ENCODE measurements around the gene FAM13A. TPM values are rescaled to one million over a fixed set of nuclear protein-coding genes. Genes with fewer than 3 reads are reported as not detected.

FAM13A gene
- total and polyA plus RNA-seq, 2 of the 4 experiments (the other 2 are of a cell fraction): 13.1 to 22.0 TPM

DNA sequence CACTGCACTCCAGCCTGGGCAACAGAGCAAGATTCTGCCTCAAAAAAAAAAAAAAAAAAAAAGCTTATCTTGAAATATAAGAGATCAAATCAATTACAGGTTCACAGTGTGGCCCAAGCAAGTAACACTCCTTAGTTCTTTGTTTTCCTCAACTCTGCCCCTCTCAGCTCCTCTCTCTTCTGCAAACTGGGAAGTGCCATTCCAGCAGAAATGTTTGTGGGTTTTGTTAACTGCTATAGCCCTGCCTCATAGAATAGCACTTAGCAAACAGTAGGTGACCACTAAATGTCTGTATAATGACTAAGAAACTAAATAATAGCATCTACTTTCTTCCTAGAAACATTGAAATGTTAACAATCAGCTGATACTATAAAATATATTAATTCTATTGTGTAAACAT is 199.4 kb downstream of the FAM13A start:
- Histone ChIP-seq H2BK15ac (ENCODE audit: low read depth, low read length) (no peak overlapping the region), H3K4me3 (ENCODE audit: insufficient read depth, low read depth, low read length) (no peak overlapping the region), H3K56ac (ENCODE audit: extremely low read depth, insufficient read depth, low read length) (no peak overlapping the region), H3K4me2 (ENCODE audit: low read depth, low read length) (no peak overlapping the region), H3K79me1 (ENCODE audit: low read depth in 1 of 2, low read length in 2 of 2) (no peaks in the 10 kb centered on the region), H2AFZ (replicated peaks; ENCODE audit: low read length, poor library complexity) (no peak overlapping the region), H3K36me3 (ENCODE audit: control insufficient read depth, insufficient read depth, low read length) (no peaks in the 10 kb centered on the region), H2BK5ac (ENCODE audit: low read depth, low read length, poor library complexity, severe bottlenecking) (no peak overlapping the region), H3K27ac (ENCODE audit: insufficient read depth, low read length) (no peak overlapping the region), H4K8ac (ENCODE audit: low read depth in 2 of 2, low read length in 2 of 2) (no peak overlapping the region), H2AK9ac (replicated peaks; ENCODE audit: low read depth, low read length, poor library complexity) (no peak overlapping the region), H2BK20ac (ENCODE audit: low read depth, low read length) (no peak overlapping the region), H4K91ac (ENCODE audit: insufficient read depth, low read depth, low read length) (no peak overlapping the region), H3K14ac (replicated peaks; ENCODE audit: low read depth, low read length) (no peak overlapping the region), H4K20me1 (ENCODE audit: insufficient read depth, low read length) (no peaks in the 10 kb centered on the region), H3K18ac (ENCODE audit: low read depth, low read length) (no peak overlapping the region), H2BK120ac (ENCODE audit: low read depth, low read length) (no peak overlapping the region), H2AK5ac (ENCODE audit: low read depth, low read length) (no peak overlapping the region), H3K23ac (ENCODE audit: low read depth, low read length) (no peak overlapping the region), H3K27me3 (ENCODE audit: control insufficient read depth, insufficient read depth, low read length) (no peaks in the 10 kb centered on the region), H3K9me1 (ENCODE audit: insufficient read depth, low read length) (no peaks in the 10 kb centered on the region; the same call in 1 of the 2 replicates), H4K5ac (ENCODE audit: low read depth, low read length) (no peak overlapping the region), H3K4ac (ENCODE audit: low read depth, low read length) (no peak overlapping the region), H3K9ac (ENCODE audit: low read depth, low read length) (no peak overlapping the region), H3K9me3 (ENCODE audit: control insufficient read depth, insufficient read depth, low read length) (no peaks in the 10 kb centered on the region), H3K4me1 (ENCODE audit: control insufficient read depth, insufficient read depth, low read length) (peaks cover 13% of the 10 kb centered on the region)
- no TSS peak for BruUV-seq (replicated peaks)
- in situ Hi-C loops (cut with MboI; ENCODE audit: low sequenced_read_pairs) (no loop called here), dilution Hi-C loops (cut with HindIII; ENCODE audit: low sequenced_read_pairs, unreplicated experiment) (no loop called here), intact Hi-C loops (cut with micrococcal nuclease) (no loop called here)
- ChIA-PET POLR2A (ENCODE audit: unreplicated experiment) (no interaction called here), CTCF (no interaction called here)
- ATAC-seq (ENCODE audit: low read depth) (no peak), DNase-seq (peak; percentile 24)
- TF ChIP-seq, protein P1, sequence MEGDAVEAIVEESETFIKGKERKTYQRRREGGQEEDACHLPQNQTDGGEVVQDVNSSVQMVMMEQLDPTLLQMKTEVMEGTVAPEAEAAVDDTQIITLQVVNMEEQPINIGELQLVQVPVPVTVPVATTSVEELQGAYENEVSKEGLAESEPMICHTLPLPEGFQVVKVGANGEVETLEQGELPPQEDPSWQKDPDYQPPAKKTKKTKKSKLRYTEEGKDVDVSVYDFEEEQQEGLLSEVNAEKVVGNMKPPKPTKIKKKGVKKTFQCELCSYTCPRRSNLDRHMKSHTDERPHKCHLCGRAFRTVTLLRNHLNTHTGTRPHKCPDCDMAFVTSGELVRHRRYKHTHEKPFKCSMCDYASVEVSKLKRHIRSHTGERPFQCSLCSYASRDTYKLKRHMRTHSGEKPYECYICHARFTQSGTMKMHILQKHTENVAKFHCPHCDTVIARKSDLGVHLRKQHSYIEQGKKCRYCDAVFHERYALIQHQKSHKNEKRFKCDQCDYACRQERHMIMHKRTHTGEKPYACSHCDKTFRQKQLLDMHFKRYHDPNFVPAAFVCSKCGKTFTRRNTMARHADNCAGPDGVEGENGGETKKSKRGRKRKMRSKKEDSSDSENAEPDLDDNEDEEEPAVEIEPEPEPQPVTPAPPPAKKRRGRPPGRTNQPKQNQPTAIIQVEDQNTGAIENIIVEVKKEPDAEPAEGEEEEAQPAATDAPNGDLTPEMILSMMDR (conservative IDR thresholded peaks at IDR 0.05; ENCODE audit: low read depth, low read length): no peak
- no peak for TF ChIP-seq ELK1 (IDR thresholded peaks at IDR 0.05; ENCODE audit: borderline replicate concordance, low read depth, low read length)
- no peak for TF ChIP-seq NFE2L2 (IDR thresholded peaks at IDR 0.05; ENCODE audit: low read depth, low read length)
- no peak for TF ChIP-seq MXI1 (IDR thresholded peaks at IDR 0.05; ENCODE audit: borderline replicate concordance, low read depth, low read length)
- no peak for TF ChIP-seq RFX5 (IDR thresholded peaks at IDR 0.05; ENCODE audit: low read depth, low read length)
- TF ChIP-seq SMC3 (IDR thresholded peaks at IDR 0.05; ENCODE audit: low read depth, low read length): no peak
- TF ChIP-seq, protein P2, sequence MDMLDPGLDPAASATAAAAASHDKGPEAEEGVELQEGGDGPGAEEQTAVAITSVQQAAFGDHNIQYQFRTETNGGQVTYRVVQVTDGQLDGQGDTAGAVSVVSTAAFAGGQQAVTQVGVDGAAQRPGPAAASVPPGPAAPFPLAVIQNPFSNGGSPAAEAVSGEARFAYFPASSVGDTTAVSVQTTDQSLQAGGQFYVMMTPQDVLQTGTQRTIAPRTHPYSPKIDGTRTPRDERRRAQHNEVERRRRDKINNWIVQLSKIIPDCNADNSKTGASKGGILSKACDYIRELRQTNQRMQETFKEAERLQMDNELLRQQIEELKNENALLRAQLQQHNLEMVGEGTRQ (IDR thresholded peaks at IDR 0.05; ENCODE audit: low read depth, low read length): no peak
- TF ChIP-seq MAFK (IDR thresholded peaks at IDR 0.05; ENCODE audit: low read depth, low read length): no peak
- TF ChIP-seq POLR2A (IDR thresholded peaks at IDR 0.05; ENCODE audit: low read depth, low read length): no peak
- TF ChIP-seq RAD21 (IDR thresholded peaks at IDR 0.05; ENCODE audit: low read length): no peak
- no peak for TF ChIP-seq BHLHE40 (IDR thresholded peaks at IDR 0.05; ENCODE audit: low read depth, low read length)
- no peak for TF ChIP-seq FOS (IDR thresholded peaks at IDR 0.05; ENCODE audit: low read depth, low read length)
- TF ChIP-seq MAZ (IDR thresholded peaks at IDR 0.05; ENCODE audit: borderline replicate concordance, low read depth, low read length): no peak
- TF ChIP-seq RCOR1 (IDR thresholded peaks at IDR 0.05; ENCODE audit: insufficient replicate concordance, low read length): no peak
- TF ChIP-seq CEBPB (IDR thresholded peaks at IDR 0.05; ENCODE audit: low read depth, low read length): no peak
- TF ChIP-seq CHD1 (IDR thresholded peaks at IDR 0.05; ENCODE audit: low read depth, low read length): no peak

All from IMR-90 (cell line).